ENCODE measurements around the gene CALHM3.
"Not testable (repeated sequence)": the region's sequence is repeated elsewhere in the genome, so short reads cannot be mapped to it uniquely, and the experiment has no call there.

The CALHM3 gene

DNA sequence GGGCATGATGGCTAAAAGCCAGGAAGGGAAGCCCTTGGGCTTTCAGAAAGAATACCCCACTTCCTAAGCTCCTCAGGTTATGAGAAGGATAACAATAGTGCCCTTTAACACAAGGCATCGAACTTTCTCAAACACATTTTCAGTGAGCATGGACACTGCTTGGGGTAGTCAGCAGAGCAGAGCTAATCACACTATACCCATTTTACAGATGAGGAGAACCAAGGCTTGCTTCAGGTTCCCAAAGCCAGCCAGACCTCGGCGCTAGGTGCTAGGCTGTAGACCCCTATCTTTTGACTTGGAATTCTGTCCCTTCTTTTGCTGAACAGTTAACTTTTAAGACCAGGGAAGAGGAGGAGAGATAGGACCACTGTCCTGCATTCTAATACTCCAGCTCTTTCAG lies 16.3 kb upstream of the CALHM3 start:
- Histone ChIP-seq H3K4me3 (no peak overlapping the region), H3K9ac (ENCODE audit: insufficient read length) (no peak overlapping the region), H3K27ac (no peak overlapping the region), H3K36me3 (ENCODE audit: insufficient read depth, low read length) (no peaks in the 10 kb centered on the region), H3K9me3 (ENCODE audit: low read depth, low read length) (no peaks in the 10 kb centered on the region)
- no peak for DNase-seq (ENCODE audit: low read depth, low spot score)
- TF ChIP-seq POLR2AphosphoS5 (IDR thresholded peaks at IDR 0.05; ENCODE audit: borderline replicate concordance, low read depth, low read length) = no peak
- no peak for TF ChIP-seq FOXP2 (optimal IDR thresholded peaks at IDR 0.05; ENCODE audit: control extremely low read depth, extremely low read length, insufficient read depth)
- no peak for TF ChIP-seq EZH2 (IDR thresholded peaks at IDR 0.05)

DNA sequence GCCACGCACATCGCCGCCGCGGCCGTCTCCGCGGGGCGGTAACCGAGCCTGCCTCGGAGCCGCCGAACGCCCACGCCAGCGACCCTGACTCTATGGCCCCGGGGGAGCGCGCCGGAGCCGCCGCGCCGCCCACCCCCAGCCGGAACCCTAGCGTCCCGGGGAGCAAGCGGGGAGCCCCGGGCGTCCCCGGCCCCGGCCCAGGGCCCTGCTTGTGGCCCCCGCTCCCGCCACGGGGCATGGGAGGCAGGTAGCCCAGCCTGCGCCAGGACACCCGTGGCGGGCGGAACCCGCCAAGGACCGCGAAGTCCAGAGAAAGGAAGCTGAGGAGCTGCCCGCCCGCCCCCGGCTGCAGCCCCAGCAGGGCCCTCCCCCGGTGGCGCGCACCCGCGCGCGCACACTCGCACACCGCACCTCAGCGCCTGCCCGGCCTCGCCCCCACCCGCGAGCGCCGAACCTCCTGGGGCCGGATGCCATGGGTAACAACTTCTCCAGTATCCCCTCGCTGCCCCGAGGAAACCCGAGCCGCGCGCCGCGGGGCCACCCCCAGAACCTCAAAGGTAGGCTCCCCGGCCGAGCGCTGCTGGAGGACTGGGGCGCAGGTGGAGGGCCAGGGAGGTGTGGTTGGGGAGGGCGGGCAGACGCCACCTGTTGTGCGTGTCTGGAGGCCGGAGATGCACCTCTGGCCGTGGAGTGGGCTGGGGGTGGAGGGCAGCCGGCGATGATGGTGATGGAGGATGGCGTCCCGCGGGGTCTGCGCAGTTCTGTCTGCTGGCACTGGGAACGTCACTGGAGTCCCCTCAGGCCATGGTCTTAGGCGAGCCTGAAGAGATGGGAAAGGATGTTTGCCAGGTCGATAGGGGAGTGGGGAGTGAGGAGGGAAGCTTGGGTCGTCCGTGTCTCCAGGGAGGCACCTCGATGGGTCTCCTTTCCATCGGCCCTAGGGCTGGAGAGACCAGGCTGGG lies 15.2 kb upstream of the CALHM3 start:
- H3K4me3 ChIP-seq = peak overlapping the region; percentile 53
- no peaks in the 10 kb centered on the region for H3K36me3 ChIP-seq (ENCODE audit: insufficient read depth, low read length)
- H3K27ac ChIP-seq = no peak overlapping the region
- H3K9me3 ChIP-seq (ENCODE audit: low read depth, low read length) = no peaks in the 10 kb centered on the region
- no peak overlapping the region for H3K9ac ChIP-seq (ENCODE audit: insufficient read length)
- TF ChIP-seq EZH2 (IDR thresholded peaks at IDR 0.05) = no peak
- no peak for TF ChIP-seq FOXP2 (optimal IDR thresholded peaks at IDR 0.05; ENCODE audit: control extremely low read depth, extremely low read length, insufficient read depth)
- no peak for TF ChIP-seq POLR2AphosphoS5 (IDR thresholded peaks at IDR 0.05; ENCODE audit: borderline replicate concordance, low read depth, low read length)
- DNase-seq (ENCODE audit: low read depth, low spot score) = no peak

DNA sequence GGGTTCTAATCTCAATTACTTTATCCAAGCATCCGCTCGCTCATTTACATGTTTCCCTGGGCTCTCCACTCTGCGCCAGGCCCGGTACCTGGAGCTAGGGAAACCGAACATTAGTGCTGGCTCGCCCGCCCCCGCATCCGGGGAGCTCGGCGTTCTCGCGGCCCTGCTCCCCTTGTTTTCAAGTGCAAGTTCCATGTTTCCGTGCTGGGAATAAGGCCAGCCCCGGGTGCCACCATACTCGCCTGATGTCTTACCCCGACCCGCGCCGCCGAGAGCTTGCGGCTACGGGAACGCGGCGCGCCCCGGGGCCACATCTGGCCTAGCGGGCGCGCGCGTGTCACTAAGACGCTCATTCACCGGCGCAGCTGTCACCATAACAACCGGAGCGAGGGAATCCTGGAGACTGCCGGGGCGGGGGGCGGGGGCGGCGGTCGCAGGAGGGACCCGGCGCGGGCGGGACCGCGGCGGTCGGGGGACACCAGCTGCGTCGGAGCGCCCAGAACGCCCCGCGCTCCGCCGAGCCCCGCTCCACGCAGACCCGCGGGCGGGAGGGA lies 14.4 kb upstream of the CALHM3 start, which contains the start of gene NEURL1:
TSS of gene NEURL1 (plus strand) at position 344 of the 554 bp plus-strand sequence. CDS start 683 bp downstream, outside the sequence.
- Histone ChIP-seq H3K27ac (no peak within 1 kb of the TSS), H3K9ac (ENCODE audit: insufficient read length) (no peak within 1 kb of the TSS), H3K4me3 (peak within 1 kb of the TSS; percentile 53), H3K36me3 (ENCODE audit: insufficient read depth, low read length) (no peaks in the 10 kb centered on the region), H3K9me3 (ENCODE audit: low read depth, low read length) (no peaks in the 10 kb centered on the region)
- no peak for DNase-seq (ENCODE audit: low read depth, low spot score)
- TF ChIP-seq FOXP2 (optimal IDR thresholded peaks at IDR 0.05; ENCODE audit: control extremely low read depth, extremely low read length, insufficient read depth) = no peak
- TF ChIP-seq POLR2AphosphoS5 (IDR thresholded peaks at IDR 0.05; ENCODE audit: borderline replicate concordance, low read depth, low read length) = no peak
- no peak for TF ChIP-seq EZH2 (IDR thresholded peaks at IDR 0.05)

DNA sequence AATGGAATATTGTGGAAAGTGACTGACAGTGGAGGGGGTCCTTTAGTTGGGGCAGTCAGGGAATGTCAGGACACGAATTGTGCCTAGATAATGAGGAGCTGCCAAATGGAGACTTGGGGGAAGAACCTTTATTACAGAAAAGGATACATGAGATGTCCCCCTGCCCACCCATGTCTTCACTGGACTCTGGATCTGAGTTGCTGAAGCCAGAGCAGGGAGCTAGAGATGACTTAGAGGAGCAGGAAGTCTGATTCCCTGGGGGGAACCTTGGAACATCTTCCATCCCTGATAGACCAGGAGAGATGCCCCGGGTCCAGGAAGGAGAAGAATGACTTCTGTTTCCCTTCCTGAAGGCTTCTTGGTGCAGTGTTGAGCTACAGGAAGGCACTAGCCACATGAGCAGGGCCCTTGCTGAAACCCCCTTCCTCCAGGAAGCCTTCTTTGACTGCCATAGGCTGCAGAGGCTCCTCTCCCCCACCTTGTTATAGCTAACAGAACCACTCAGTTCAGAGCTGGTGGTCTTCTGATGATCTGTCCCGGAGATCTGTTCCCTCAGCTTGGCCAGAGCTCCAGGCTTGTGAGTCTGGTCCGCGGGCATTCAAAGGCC lies 13.7 kb upstream of the CALHM3 start:
- H3K36me3 ChIP-seq (ENCODE audit: insufficient read depth, low read length) = no peaks in the 10 kb centered on the region
- no peak overlapping the region for H3K9ac ChIP-seq (ENCODE audit: insufficient read length)
- no peak overlapping the region for H3K27ac ChIP-seq
- no peaks in the 10 kb centered on the region for H3K9me3 ChIP-seq (ENCODE audit: low read depth, low read length)
- no peak overlapping the region for H3K4me3 ChIP-seq
- no peak for TF ChIP-seq FOXP2 (optimal IDR thresholded peaks at IDR 0.05; ENCODE audit: control extremely low read depth, extremely low read length, insufficient read depth)
- no peak for TF ChIP-seq POLR2AphosphoS5 (IDR thresholded peaks at IDR 0.05; ENCODE audit: borderline replicate concordance, low read depth, low read length)
- no peak for TF ChIP-seq EZH2 (IDR thresholded peaks at IDR 0.05)
- no peak for DNase-seq (ENCODE audit: low read depth, low spot score)

DNA sequence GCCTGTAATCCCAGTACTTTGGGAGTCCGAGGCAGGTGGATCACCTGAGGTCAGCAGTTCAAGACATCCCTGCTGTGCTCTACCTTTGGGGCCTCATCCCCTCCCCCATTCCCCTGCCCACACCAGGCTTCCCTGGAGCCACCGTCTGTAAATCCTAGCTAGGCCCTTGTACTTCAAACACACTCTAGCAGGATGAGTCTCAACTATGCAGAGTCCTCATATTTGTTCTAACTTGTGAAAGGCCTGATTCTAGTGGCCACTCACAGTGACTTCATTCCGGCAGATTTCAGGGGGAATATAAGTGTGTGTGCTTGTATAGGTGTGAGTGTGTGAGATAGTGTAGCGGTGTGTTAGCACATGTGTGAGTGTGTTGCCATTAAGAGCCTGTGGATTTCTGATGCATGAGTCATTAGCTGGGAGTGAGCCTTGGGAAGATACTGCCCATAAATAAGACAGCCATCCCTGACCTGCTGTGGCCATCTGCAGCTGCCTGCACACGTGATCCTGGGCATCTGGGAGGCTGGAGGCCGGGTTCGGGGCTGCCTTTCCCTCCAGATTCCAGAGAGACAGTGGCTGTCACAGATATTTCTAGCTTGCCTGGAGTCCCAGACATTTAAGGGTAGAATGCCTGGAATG lies 12.8 kb upstream of the CALHM3 start:
- Histone ChIP-seq H3K27ac (no peak overlapping the region), H3K36me3 (ENCODE audit: insufficient read depth, low read length) (no peaks in the 10 kb centered on the region), H3K9me3 (ENCODE audit: low read depth, low read length) (no peaks in the 10 kb centered on the region), H3K4me3 (no peak overlapping the region), H3K9ac (ENCODE audit: insufficient read length) (no peak overlapping the region)
- TF ChIP-seq EZH2 (IDR thresholded peaks at IDR 0.05) (no peak), POLR2AphosphoS5 (IDR thresholded peaks at IDR 0.05; ENCODE audit: borderline replicate concordance, low read depth, low read length) (no peak), FOXP2 (optimal IDR thresholded peaks at IDR 0.05; ENCODE audit: control extremely low read depth, extremely low read length, insufficient read depth) (no peak)
- no peak for DNase-seq (ENCODE audit: low read depth, low spot score)

DNA sequence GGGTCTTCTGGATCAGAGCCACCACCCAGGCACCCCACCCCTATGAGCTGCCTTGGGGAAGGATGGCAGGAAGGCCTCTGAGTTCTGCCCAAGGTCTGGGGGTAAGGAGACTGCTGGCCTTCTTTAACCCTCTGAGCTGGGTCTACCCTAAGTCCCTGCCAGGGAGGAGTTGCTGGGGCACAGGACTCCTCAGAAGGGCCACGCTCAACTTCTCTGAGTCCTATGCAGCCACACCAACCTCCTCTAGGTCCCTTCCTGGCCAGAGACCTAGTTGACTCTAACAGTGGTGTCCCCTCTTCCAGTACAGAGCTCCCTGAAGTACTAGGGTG lies 11.9 kb upstream of the CALHM3 start:
- no peaks in the 10 kb centered on the region for H3K36me3 ChIP-seq (ENCODE audit: insufficient read depth, low read length)
- no peak for DNase-seq (ENCODE audit: low read depth, low spot score)
- TF ChIP-seq EZH2 (IDR thresholded peaks at IDR 0.05) = no peak
- no peak for TF ChIP-seq POLR2AphosphoS5 (IDR thresholded peaks at IDR 0.05; ENCODE audit: borderline replicate concordance, low read depth, low read length)
- no peak for TF ChIP-seq FOXP2 (optimal IDR thresholded peaks at IDR 0.05; ENCODE audit: control extremely low read depth, extremely low read length, insufficient read depth)
- no peak overlapping the region for H3K27ac ChIP-seq
- H3K9me3 ChIP-seq (ENCODE audit: low read depth, low read length) = no peaks in the 10 kb centered on the region
- H3K9ac ChIP-seq (ENCODE audit: insufficient read length) = no peak overlapping the region
- H3K4me3 ChIP-seq = no peak overlapping the region

DNA sequence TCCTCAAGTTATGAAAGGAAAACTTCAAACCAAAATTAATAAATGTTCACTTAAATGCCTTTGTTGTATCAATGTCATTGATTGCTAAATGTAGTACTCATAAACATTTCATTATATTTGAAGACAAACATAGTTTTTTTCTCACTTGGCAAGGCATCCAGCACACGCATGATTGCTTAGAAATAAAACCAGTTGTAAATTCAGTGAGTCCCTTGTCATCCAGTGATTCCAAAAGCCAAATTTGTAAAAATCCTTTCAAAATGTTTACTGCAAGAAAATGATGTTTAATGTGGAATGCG lies 8.3 kb upstream of the CALHM3 start:
- H3K4me3 ChIP-seq = no peak overlapping the region
- TF ChIP-seq FOXP2 (optimal IDR thresholded peaks at IDR 0.05; ENCODE audit: control extremely low read depth, extremely low read length, insufficient read depth) (no peak), EZH2 (IDR thresholded peaks at IDR 0.05) (no peak), POLR2AphosphoS5 (IDR thresholded peaks at IDR 0.05; ENCODE audit: borderline replicate concordance, low read depth, low read length) (no peak)
- H3K27ac ChIP-seq = no peak overlapping the region
- H3K36me3 ChIP-seq (ENCODE audit: insufficient read depth, low read length) = no peaks in the 10 kb centered on the region
- H3K9ac ChIP-seq (ENCODE audit: insufficient read length) = no peak overlapping the region
- no peak for DNase-seq (ENCODE audit: low read depth, low spot score)
- no peaks in the 10 kb centered on the region for H3K9me3 ChIP-seq (ENCODE audit: low read depth, low read length)

DNA sequence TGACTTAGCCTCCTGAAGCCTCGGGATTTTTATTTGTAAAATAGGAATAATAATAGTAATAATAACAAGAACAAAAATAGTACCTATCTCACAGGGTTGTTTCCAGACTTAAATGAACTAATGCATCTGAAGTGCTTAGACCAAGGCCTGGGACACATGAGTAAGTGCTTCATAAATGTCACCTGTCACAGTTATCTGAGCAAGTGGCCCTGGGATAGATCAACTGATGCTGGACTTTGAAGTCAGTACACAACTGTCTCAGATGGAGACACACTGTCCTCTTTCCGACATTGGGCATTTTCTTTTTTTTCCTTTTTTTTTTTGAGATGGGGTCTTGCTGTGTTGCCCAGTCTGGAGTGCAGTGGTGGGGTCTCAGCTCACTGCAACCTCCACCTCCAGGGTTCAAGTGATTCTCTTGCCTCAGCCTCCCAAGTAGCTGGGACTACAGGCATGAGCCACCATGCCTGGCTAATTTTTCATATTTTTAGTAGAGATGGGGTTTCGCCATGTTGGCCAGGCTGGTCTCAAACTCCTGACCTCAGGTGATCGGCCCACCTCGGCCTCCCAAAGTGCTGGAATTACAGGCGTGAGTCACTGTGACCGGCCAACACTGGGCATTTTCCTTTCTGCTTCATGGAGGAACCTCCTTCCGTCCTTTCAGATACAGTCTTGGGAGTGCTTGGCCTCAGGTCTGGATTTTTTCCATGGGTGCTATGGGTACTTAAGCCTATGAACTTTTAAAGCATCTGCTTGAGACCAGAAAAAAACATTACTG lies 7.8 kb upstream of the CALHM3 start:
- H3K9me3 ChIP-seq (ENCODE audit: low read depth, low read length); H3K9ac ChIP-seq (ENCODE audit: insufficient read length); H3K4me3 ChIP-seq; H3K27ac ChIP-seq; DNase-seq (ENCODE audit: low read depth, low spot score); H3K36me3 ChIP-seq (ENCODE audit: insufficient read depth, low read length): not testable (repeated sequence)
